ENCODE data around the gene FUT8. TPM values are rescaled to one million over a fixed set of nuclear protein-coding genes. Genes with fewer than 3 reads are reported as not detected.

FUT8 gene
- total and polyA plus RNA-seq, 2 of the 8 experiments (the other 6 are each of a cell fraction or from before 2014, with no cell fraction given): 10.5 to 25.1 TPM

- no peak for TF ChIP-seq SIN3A (conservative IDR thresholded peaks at IDR 0.05 in 1 of 2, IDR thresholded peaks at IDR 0.05 in 1 of 2; ENCODE audit: low read depth in 1 of 2, low read length in 2 of 2)
- TF ChIP-seq RXRA (IDR thresholded peaks at IDR 0.05; ENCODE audit: insufficient read depth, low read depth, low read length): no peak
- TF ChIP-seq, protein P1, sequence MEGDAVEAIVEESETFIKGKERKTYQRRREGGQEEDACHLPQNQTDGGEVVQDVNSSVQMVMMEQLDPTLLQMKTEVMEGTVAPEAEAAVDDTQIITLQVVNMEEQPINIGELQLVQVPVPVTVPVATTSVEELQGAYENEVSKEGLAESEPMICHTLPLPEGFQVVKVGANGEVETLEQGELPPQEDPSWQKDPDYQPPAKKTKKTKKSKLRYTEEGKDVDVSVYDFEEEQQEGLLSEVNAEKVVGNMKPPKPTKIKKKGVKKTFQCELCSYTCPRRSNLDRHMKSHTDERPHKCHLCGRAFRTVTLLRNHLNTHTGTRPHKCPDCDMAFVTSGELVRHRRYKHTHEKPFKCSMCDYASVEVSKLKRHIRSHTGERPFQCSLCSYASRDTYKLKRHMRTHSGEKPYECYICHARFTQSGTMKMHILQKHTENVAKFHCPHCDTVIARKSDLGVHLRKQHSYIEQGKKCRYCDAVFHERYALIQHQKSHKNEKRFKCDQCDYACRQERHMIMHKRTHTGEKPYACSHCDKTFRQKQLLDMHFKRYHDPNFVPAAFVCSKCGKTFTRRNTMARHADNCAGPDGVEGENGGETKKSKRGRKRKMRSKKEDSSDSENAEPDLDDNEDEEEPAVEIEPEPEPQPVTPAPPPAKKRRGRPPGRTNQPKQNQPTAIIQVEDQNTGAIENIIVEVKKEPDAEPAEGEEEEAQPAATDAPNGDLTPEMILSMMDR (IDR thresholded peaks at IDR 0.05; ENCODE audit: control extremely low read depth in 1 of 3, insufficient read depth in 1 of 3, low read depth in 1 of 3, low read length in 3 of 3): no peak
- TF ChIP-seq JUN (IDR thresholded peaks at IDR 0.05; ENCODE audit: low read depth, low read length): no peak
- no peak for TF ChIP-seq ZNF274 (IDR thresholded peaks at IDR 0.05; ENCODE audit: borderline replicate concordance, extremely low read depth, low read length)
- TF ChIP-seq SUZ12 (IDR thresholded peaks at IDR 0.05; ENCODE audit: low read length): no peak
Observed at GRCh38 chr14:65491274-65491673, 78.7 kb downstream of the FUT8 start (continued).

Measured in H1 (cell line).